Heart left ventricle (tissue), 13 donors: Measurements from ENCODE around the gene ZBTB4.

ENCODE experiments used
- POLR2A ChIP-seq, 2 donors: fragments of 450-650 bp; IDR thresholded peaks; one replicate each; pipeline ENCODE4 v1.6.1; 2017; ENCODE audit warnings: antibody characterized with exemption in 2 of 2, mild to moderate bottlenecking in 2 of 2, moderate library complexity in 2 of 2
- TF ChIP-seq, protein P1 (sequence below), 12 donors: fragments of 200-600 bp; sonication (generic) in 4 of 12; IDR thresholded peaks; one replicate each; pipeline versions ENCODE4 v1.5.0 to v1.8.0; 2018 to 2022; ENCODE audit warnings: antibody characterized with exemption in 12 of 12, mild to moderate bottlenecking in 5 of 12
- donor health status: ischemic (EF 13 %, LVEDD 7.1; RV severe dilation, severe dysfunction).
- donor health status: DM: no; HTN: yes; CAD: no.
- donor health status: DM: no; HTN: no; CAD: no.
- donor health status: ischemic (EF 25% LVEDD 6.9; RV normal size, moderate dysfunction).
- donor health status: ischemic (EF 25% LVEDD 5.7; RV mildly dilated, moderate dysfunction).
- donor health status: ischemic (EF 35%, LVEDD 5.7; RV mildly dilated, moderate dysfunction).
- donor health status: nonischemic (EF 11% LVEDD 7.7; RV severe dilation, severe dysfunction).
- donor health status: DM: yes; HTN: yes; CAD: no.
- donor health status: PGD.
- donor health status: ischemic (EF 29% LVEDD 5.4; RV normal size, mild dysfunction).
- donor health status: nonischemic (EF 23%, LVEDD 6.1; RV moderate dilation, normal function).

- TF ChIP-seq, protein P1, sequence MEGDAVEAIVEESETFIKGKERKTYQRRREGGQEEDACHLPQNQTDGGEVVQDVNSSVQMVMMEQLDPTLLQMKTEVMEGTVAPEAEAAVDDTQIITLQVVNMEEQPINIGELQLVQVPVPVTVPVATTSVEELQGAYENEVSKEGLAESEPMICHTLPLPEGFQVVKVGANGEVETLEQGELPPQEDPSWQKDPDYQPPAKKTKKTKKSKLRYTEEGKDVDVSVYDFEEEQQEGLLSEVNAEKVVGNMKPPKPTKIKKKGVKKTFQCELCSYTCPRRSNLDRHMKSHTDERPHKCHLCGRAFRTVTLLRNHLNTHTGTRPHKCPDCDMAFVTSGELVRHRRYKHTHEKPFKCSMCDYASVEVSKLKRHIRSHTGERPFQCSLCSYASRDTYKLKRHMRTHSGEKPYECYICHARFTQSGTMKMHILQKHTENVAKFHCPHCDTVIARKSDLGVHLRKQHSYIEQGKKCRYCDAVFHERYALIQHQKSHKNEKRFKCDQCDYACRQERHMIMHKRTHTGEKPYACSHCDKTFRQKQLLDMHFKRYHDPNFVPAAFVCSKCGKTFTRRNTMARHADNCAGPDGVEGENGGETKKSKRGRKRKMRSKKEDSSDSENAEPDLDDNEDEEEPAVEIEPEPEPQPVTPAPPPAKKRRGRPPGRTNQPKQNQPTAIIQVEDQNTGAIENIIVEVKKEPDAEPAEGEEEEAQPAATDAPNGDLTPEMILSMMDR (IDR thresholded peaks at IDR 0.05) = no peak
- no peak for TF ChIP-seq POLR2A (IDR thresholded peaks at IDR 0.05)
These were observed 38.2 kb downstream of the ZBTB4 start for GRCh38 chr17:7441266-7441665.
